ENCODE results near the gene NEK8.

Gene NEK8

GRCh38 chr17:28760601-28761562 is 32.3 kb downstream of the NEK8 start:
- no peaks in the 10 kb centered on the region for H3F3A ChIP-seq (ENCODE audit: insufficient read depth, low read length)
- TF ChIP-seq EZH2 (IDR thresholded peaks at IDR 0.05; ENCODE audit: borderline replicate concordance, low read length), result no peak
- TF ChIP-seq CTCF (IDR thresholded peaks at IDR 0.05; ENCODE audit: low read length), result no peak
- no peak overlapping the region for H3K4me3 ChIP-seq (ENCODE audit: low read depth, low read length, poor library complexity, severe bottlenecking)
- H3K9ac ChIP-seq (ENCODE audit: low read length), result no peak overlapping the region
- H4K20me1 ChIP-seq (ENCODE audit: insufficient read depth, low read length), result 0 out of 2 replicates have a peak, but pooled peaks cover 3% of the 10 kb centered on the region
- H2AFZ ChIP-seq (ENCODE audit: low read length), result no peak overlapping the region
- H3K27me3 ChIP-seq (ENCODE audit: insufficient read depth, low read length), result no peaks in the 10 kb centered on the region
- peaks cover 7% of the 10 kb centered on the region for H3K4me1 ChIP-seq (ENCODE audit: insufficient read depth, low read length, severe bottlenecking)
- H3K36me3 ChIP-seq (ENCODE audit: insufficient read depth, low read length), result peaks cover 51% of the 10 kb centered on the region
- no peaks in the 10 kb centered on the region for H3K9me3 ChIP-seq (ENCODE audit: low read length)
- H3K79me2 ChIP-seq (ENCODE audit: insufficient read depth, low read length), result no peaks in the 10 kb centered on the region
- no peak overlapping the region for H3K4me2 ChIP-seq (ENCODE audit: low read length)
- H3K9me2 ChIP-seq (ENCODE audit: low read depth, low read length), result no peaks in the 10 kb centered on the region
- no peak overlapping the region for H3K27ac ChIP-seq (ENCODE audit: low read depth, low read length, poor library complexity, severe bottlenecking)

DNA sequence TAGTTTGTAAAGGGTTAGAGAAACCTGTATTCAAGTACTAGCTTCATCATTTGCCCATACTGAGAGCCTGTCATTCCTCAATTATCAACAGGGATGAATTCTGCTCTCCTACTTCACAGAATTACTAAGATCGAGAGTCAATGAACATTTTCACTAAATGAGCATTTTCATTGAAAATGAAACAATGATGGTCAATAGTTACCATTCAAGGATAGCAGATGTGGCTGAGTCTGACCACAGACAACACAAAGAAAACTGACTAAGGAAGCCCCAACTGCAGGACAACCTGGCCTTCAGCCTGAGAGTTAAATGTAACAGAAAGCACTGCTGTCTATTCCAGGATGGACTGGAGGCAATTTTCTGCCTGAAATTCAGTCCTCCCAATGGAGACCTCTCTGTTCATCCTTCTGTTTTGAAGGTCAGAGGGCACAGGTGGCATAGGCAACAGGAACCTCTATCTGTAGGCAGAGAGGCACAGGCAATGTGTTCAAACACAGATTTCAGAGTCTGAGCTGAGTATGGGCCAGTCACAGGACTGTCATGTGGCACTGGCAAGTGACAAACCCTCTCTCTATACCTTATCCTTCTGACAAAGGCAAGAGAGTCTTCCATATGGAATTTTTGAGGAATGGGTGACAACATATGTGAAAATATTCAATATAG is 34.7 kb downstream of the NEK8 start:
- H3F3A ChIP-seq (ENCODE audit: insufficient read depth, low read length), result no peaks in the 10 kb centered on the region
- H3K9ac ChIP-seq (ENCODE audit: low read length), result no peak overlapping the region
- H4K20me1 ChIP-seq (ENCODE audit: insufficient read depth, low read length), result 0 out of 2 replicates have a peak, but pooled peaks cover 3% of the 10 kb centered on the region
- H3K9me3 ChIP-seq (ENCODE audit: low read length), result no peaks in the 10 kb centered on the region
- H3K79me2 ChIP-seq (ENCODE audit: insufficient read depth, low read length), result no peaks in the 10 kb centered on the region
- H3K27ac ChIP-seq (ENCODE audit: low read depth, low read length, poor library complexity, severe bottlenecking), result no peak overlapping the region
- no peaks in the 10 kb centered on the region for H3K27me3 ChIP-seq (ENCODE audit: insufficient read depth, low read length)
- H3K4me3 ChIP-seq (ENCODE audit: low read depth, low read length, poor library complexity, severe bottlenecking), result no peak overlapping the region
- peaks cover 56% of the 10 kb centered on the region for H3K36me3 ChIP-seq (ENCODE audit: insufficient read depth, low read length)
- peaks cover 7% of the 10 kb centered on the region for H3K4me1 ChIP-seq (ENCODE audit: insufficient read depth, low read length, severe bottlenecking)
- TF ChIP-seq CTCF (IDR thresholded peaks at IDR 0.05; ENCODE audit: low read length), result no peak
- H3K9me2 ChIP-seq (ENCODE audit: low read depth, low read length), result no peaks in the 10 kb centered on the region
- no peak overlapping the region for H3K4me2 ChIP-seq (ENCODE audit: low read length)
- no peak overlapping the region for H2AFZ ChIP-seq (ENCODE audit: low read length)

DNA sequence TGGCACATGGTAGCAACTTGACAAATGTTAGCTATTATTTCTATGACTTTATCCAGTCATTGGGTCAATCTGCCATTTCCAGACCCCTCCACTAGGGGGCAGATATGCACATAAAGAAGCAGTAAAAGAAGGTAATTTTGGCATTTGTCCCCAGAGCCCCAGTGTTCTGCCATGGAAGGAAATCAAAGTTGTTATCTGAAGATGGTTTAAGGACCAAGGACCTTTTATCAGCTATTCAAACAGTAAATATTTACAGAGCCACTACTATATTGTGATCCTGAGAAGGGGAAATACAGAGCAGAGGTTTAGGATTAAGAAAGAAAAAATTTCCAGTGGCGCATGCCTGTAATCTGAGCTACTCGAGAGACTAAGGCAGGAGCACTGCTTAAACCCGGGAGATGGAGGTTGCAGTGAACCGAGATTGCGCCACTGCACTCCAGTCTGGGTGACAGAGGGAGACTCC is 35.2 kb downstream of the NEK8 start:
- Histone ChIP-seq H3K4me1 (ENCODE audit: insufficient read depth, low read length, severe bottlenecking) (peaks cover 7% of the 10 kb centered on the region), H3K27me3 (ENCODE audit: insufficient read depth, low read length) (no peaks in the 10 kb centered on the region), H3K4me2 (ENCODE audit: low read length) (no peak overlapping the region), H3K4me3 (ENCODE audit: low read depth, low read length, poor library complexity, severe bottlenecking) (no peak overlapping the region), H2AFZ (ENCODE audit: low read length) (no peak overlapping the region), H3K79me2 (ENCODE audit: insufficient read depth, low read length) (no peaks in the 10 kb centered on the region), H3F3A (ENCODE audit: insufficient read depth, low read length) (no peaks in the 10 kb centered on the region), H4K20me1 (ENCODE audit: insufficient read depth, low read length) (0 out of 2 replicates have a peak, but pooled peaks cover 3% of the 10 kb centered on the region), H3K9me3 (ENCODE audit: low read length) (no peaks in the 10 kb centered on the region), H3K36me3 (ENCODE audit: insufficient read depth, low read length) (peaks cover 50% of the 10 kb centered on the region), H3K9ac (ENCODE audit: low read length) (no peak overlapping the region), H3K27ac (ENCODE audit: low read depth, low read length, poor library complexity, severe bottlenecking) (no peak overlapping the region), H3K9me2 (ENCODE audit: low read depth, low read length) (no peaks in the 10 kb centered on the region)
- TF ChIP-seq EZH2 (IDR thresholded peaks at IDR 0.05; ENCODE audit: borderline replicate concordance, low read length) (no peak), CTCF (IDR thresholded peaks at IDR 0.05; ENCODE audit: low read length) (peak; percentile 93)

Data from OCI-LY1 (cell line).